GM18511 (cell line): ENCODE measurements around the gene ABCB8.

Experiments
- ATAC-seq: cut with Tn5 transposase; IDR thresholded peaks from one replicate; pipeline ENCODE4 v1.9.1; 2021; ENCODE audit warnings: mild to moderate bottlenecking, moderate library complexity; ENCODE audit not compliant: unreplicated experiment

ABCB8 gene

GRCh38 chr7:151069841-151070573 is 41.8 kb downstream of the ABCB8 start:
- no peak for ATAC-seq

GRCh38 chr7:151070574-151070960 is 42.3 kb downstream of the ABCB8 start:
- ATAC-seq: no peak

- ATAC-seq: no peak
Observed at GRCh38 chr7:151071032-151071866, 43.0 kb downstream of the ABCB8 start.

- no peak for ATAC-seq
Observed at GRCh38 chr7:151073990-151074389, 45.7 kb downstream of the ABCB8 start.

GRCh38 chr7:151074817-151075661 is 46.8 kb downstream of the ABCB8 start:
- no peak for ATAC-seq

GRCh38 chr7:151075662-151075971 is 47.4 kb downstream of the ABCB8 start:
- no peak for ATAC-seq

GRCh38 chr7:151075978-151076426 is 47.8 kb downstream of the ABCB8 start:
- no peak for ATAC-seq

- no peak for ATAC-seq
Observed at GRCh38 chr7:151076863-151077704, 48.8 kb downstream of the ABCB8 start.

- no peak for ATAC-seq
Observed at GRCh38 chr7:151077705-151078232, 49.5 kb downstream of the ABCB8 start.

GRCh38 chr7:151078233-151079040 is 50.2 kb downstream of the ABCB8 start:
- no peak for ATAC-seq

- no peak for ATAC-seq
Observed at GRCh38 chr7:151079199-151079910, 51.1 kb downstream of the ABCB8 start.

- peak; percentile 4 for ATAC-seq
Observed at GRCh38 chr7:151080067-151080521, 51.8 kb downstream of the ABCB8 start.

- ATAC-seq: peak; percentile 80
Observed at GRCh38 chr7:151080522-151081169, 52.4 kb downstream of the ABCB8 start, which contains the start of gene FASTK. TSS of gene FASTK (minus strand) at chr7:151080809. CDS start at chr7:151080766, 43 bp downstream.

- ATAC-seq: no peak
Observed at GRCh38 chr7:151081170-151082101, 53.2 kb downstream of the ABCB8 start.

GRCh38 chr7:151082141-151083070 is 54.2 kb downstream of the ABCB8 start:
- no peak for ATAC-seq
